ENCODE measurements around the gene PHF21A.

Gene PHF21A

DNA sequence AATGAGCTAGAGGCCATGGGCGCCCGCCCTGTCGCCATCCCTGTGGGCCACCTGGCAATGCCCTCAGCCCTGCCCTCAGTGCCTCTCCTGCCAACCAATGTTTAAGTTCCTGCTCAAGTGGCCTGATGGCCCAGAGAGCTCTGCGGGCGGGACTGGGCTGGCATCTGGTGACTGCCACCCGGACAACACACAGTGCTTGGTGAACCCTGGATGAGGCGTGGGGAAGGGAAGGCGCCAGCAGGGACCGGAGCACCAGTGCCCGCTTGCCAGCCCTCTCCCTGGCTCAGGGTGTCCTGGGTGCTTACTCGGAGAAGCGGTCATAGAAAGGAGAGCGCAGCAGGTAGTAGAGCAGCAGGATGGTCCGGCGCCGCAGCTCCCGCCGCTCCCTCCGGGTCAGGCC, 207.7 kb downstream of the PHF21A start:
- ATAC-seq = no peak
- TF ChIP-seq ZFP3 (CRISPR knock-in tag; IDR thresholded peaks at IDR 0.05) (no peak), TCF4 (CRISPR knock-in tag; IDR thresholded peaks at IDR 0.05; ENCODE audit: borderline replicate concordance) (no peak), ZFP30 (CRISPR knock-in tag; IDR thresholded peaks at IDR 0.05) (no peak), PPARA (CRISPR knock-in tag; IDR thresholded peaks at IDR 0.05; ENCODE audit: borderline replicate concordance) (no peak), GLIS3 (CRISPR knock-in tag; IDR thresholded peaks at IDR 0.05) (no peak), ARNTL (CRISPR knock-in tag; IDR thresholded peaks at IDR 0.05; ENCODE audit: borderline replicate concordance, low read depth) (no peak), CREB5 (CRISPR knock-in tag; IDR thresholded peaks at IDR 0.05; ENCODE audit: low read depth) (no peak), BACH2 (CRISPR knock-in tag; IDR thresholded peaks at IDR 0.05; ENCODE audit: borderline replicate concordance) (no peak)
- TF ChIP-seq, protein P1, sequence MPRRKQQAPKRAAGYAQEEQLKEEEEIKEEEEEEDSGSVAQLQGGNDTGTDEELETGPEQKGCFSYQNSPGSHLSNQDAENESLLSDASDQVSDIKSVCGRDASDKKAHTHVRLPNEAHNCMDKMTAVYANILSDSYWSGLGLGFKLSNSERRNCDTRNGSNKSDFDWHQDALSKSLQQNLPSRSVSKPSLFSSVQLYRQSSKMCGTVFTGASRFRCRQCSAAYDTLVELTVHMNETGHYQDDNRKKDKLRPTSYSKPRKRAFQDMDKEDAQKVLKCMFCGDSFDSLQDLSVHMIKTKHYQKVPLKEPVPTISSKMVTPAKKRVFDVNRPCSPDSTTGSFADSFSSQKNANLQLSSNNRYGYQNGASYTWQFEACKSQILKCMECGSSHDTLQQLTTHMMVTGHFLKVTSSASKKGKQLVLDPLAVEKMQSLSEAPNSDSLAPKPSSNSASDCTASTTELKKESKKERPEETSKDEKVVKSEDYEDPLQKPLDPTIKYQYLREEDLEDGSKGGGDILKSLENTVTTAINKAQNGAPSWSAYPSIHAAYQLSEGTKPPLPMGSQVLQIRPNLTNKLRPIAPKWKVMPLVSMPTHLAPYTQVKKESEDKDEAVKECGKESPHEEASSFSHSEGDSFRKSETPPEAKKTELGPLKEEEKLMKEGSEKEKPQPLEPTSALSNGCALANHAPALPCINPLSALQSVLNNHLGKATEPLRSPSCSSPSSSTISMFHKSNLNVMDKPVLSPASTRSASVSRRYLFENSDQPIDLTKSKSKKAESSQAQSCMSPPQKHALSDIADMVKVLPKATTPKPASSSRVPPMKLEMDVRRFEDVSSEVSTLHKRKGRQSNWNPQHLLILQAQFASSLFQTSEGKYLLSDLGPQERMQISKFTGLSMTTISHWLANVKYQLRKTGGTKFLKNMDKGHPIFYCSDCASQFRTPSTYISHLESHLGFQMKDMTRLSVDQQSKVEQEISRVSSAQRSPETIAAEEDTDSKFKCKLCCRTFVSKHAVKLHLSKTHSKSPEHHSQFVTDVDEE (CRISPR knock-in tag; IDR thresholded peaks at IDR 0.05) = no peak
- TF ChIP-seq, protein P2, sequence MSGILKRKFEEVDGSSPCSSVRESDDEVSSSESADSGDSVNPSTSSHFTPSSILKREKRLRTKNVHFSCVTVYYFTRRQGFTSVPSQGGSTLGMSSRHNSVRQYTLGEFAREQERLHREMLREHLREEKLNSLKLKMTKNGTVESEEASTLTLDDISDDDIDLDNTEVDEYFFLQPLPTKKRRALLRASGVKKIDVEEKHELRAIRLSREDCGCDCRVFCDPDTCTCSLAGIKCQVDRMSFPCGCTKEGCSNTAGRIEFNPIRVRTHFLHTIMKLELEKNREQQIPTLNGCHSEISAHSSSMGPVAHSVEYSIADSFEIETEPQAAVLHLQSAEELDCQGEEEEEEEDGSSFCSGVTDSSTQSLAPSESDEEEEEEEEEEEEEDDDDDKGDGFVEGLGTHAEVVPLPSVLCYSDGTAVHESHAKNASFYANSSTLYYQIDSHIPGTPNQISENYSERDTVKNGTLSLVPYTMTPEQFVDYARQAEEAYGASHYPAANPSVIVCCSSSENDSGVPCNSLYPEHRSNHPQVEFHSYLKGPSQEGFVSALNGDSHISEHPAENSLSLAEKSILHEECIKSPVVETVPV (CRISPR knock-in tag; IDR thresholded peaks at IDR 0.05) = no peak

DNA sequence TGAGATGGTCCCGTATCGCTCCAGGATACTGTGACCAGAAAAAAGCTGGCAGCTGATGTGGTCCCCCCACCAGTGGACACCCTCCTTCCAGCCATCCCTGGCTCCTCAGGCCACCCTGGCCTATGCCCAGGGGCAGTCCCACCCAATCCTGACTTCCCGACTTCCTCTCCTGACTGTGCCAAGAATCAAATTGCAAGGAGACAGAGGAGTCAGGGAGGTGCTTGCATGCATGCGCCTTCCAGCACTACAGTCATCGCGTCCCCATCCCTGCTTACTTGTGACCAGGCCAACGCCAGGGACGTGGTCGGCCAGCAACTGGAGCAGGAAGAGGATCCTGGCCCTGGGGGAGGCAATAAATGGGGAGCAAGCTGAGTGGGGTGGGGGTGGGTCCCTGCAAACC, 210.6 kb downstream of the PHF21A start:
- ATAC-seq = no peak
- TF ChIP-seq POU6F1 (CRISPR knock-in tag; IDR thresholded peaks at IDR 0.05; ENCODE audit: borderline replicate concordance, low read depth) (no peak), ZFP3 (CRISPR knock-in tag; IDR thresholded peaks at IDR 0.05) (no peak), OSR1 (CRISPR knock-in tag; IDR thresholded peaks at IDR 0.05) (no peak), ISL1 (CRISPR knock-in tag; IDR thresholded peaks at IDR 0.05) (no peak), GLIS3 (CRISPR knock-in tag; IDR thresholded peaks at IDR 0.05) (no peak), CREB5 (CRISPR knock-in tag; IDR thresholded peaks at IDR 0.05; ENCODE audit: low read depth) (no peak)

DNA sequence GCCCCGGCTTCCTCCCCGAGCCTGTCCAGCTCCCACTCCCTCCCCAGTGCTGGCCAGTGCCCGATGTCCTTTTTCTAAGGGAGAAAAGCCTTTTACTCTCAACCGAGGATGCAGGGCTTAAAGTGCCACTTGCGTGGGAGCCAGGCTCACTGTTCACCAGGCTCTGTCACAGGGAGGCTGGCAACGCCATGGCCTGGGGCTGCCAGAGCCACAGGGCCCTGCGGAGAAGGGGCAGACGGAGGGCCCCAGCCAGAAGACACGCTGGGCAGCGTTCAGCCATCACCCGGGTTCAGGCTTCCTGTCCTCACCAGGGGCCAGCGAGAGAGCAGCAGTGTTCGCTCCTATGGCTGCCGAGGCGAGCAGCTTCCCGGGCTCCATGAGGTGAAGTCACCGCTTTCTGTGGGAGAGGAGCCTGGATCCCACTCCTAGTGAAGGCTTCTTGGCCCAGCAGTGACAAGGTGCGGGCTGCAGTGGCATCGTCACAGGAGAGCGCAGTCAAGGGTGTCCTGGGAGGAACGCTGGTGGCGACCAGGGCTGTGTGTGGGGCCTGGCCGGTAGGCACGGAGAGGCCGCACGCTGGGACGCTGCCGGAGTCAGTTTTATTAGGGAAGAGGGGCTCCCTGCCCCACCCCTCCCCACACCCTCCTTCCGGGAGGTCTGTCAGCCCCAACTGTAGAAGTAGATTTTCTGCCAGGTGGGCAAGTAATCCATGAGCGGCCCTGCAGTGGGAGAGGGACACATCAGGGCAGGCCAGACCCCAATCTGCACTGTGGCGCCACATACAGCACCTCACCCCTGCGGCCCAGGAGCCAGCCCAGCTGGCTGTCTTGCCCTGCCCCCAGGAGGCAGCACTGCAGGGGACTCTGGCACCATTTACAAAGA, 211.4 kb downstream of the PHF21A start:
- TF ChIP-seq ZNF565 (CRISPR knock-in tag; conservative IDR thresholded peaks at IDR 0.05; ENCODE audit: low read depth) (no peak), ZNF8 (CRISPR knock-in tag; IDR thresholded peaks at IDR 0.05) (no peak)
- ATAC-seq = no peak

- ATAC-seq = peak; percentile 9
- TF ChIP-seq TOX (CRISPR knock-in tag; IDR thresholded peaks at IDR 0.05; ENCODE audit: borderline replicate concordance) (no peak), ZNF565 (CRISPR knock-in tag; conservative IDR thresholded peaks at IDR 0.05; ENCODE audit: low read depth) (no peak), ZNF8 (CRISPR knock-in tag; IDR thresholded peaks at IDR 0.05) (no peak), POU6F1 (CRISPR knock-in tag; IDR thresholded peaks at IDR 0.05; ENCODE audit: borderline replicate concordance, low read depth) (no peak), PATZ1 (CRISPR knock-in tag; IDR thresholded peaks at IDR 0.05; ENCODE audit: borderline replicate concordance) (no peak), PPARA (CRISPR knock-in tag; IDR thresholded peaks at IDR 0.05; ENCODE audit: borderline replicate concordance) (no peak), BACH2 (CRISPR knock-in tag; IDR thresholded peaks at IDR 0.05; ENCODE audit: borderline replicate concordance) (no peak), SNAI2 (CRISPR knock-in tag; IDR thresholded peaks at IDR 0.05) (no peak)
- TF ChIP-seq, protein P1 (CRISPR knock-in tag; IDR thresholded peaks at IDR 0.05) = no peak
Observed at GRCh38 chr11:45907911-45908370, 213.3 kb downstream of the PHF21A start.

Data from SK-N-SH treated with all-trans-retinoic acid at 6 μM for 48 hours (cell line).